Parathyroid adenoma (tissue), 2 donors: Measurements from ENCODE around the gene PHF12.

Experiments used
- H2AFZ ChIP-seq: fragments of 300-600 bp; sonication (generic); one replicate; pipeline ENCODE4 v1.7.0; 2017; ENCODE audit warnings: antibody characterized with exemption, mild to moderate bottlenecking
- H3K27ac ChIP-seq: fragments of 300-600 bp; sonication (generic); one replicate; pipeline ENCODE4 v1.7.0; 2017
- H3K27me3 ChIP-seq: fragments of 300-600 bp; sonication (generic); one replicate; pipeline ENCODE4 v1.7.0; 2017; ENCODE audit warnings: low read length; ENCODE audit not compliant: control insufficient read depth, insufficient read depth
- H3K36me3 ChIP-seq: fragments of 300-600 bp; sonication (generic); one replicate; pipeline ENCODE4 v1.7.0; 2017; ENCODE audit warnings: low read length; ENCODE audit not compliant: control insufficient read depth, insufficient read depth
- H3K4me1 ChIP-seq: fragments of 300-600 bp; sonication (generic); one replicate; pipeline ENCODE4 v1.7.0; 2017; ENCODE audit warnings: control low read depth
- H3K4me2 ChIP-seq: fragments of 300-600 bp; sonication (generic); one replicate; pipeline ENCODE4 v1.7.0; 2017; ENCODE audit warnings: low read length
- H3K4me3 ChIP-seq: fragments of 300-600 bp; sonication (generic); one replicate; pipeline ENCODE4 v1.7.0; 2017; ENCODE audit warnings: low read depth, low read length
- H3K79me2 ChIP-seq: fragments of 300-600 bp; sonication (generic); one replicate; pipeline ENCODE4 v1.7.0; 2017; ENCODE audit warnings: control low read depth
- H3K9ac ChIP-seq: fragments of 300-600 bp; sonication (generic); one replicate; pipeline ENCODE4 v1.7.0; 2017; ENCODE audit warnings: mild to moderate bottlenecking
- H3K9me3 ChIP-seq: fragments of 300-600 bp; sonication (generic); one replicate; pipeline ENCODE4 v1.7.0; 2017; ENCODE audit warnings: low read length; ENCODE audit not compliant: control insufficient read depth
- TF ChIP-seq, protein P1 (sequence below): fragments of 300-600 bp; sonication (generic); IDR thresholded peaks from one replicate; pipeline ENCODE4 v1.7.0; 2017; ENCODE audit warnings: antibody characterized with exemption, mild to moderate bottlenecking
- donor health status: primary hyperparathyroidism.

Gene PHF12

DNA sequence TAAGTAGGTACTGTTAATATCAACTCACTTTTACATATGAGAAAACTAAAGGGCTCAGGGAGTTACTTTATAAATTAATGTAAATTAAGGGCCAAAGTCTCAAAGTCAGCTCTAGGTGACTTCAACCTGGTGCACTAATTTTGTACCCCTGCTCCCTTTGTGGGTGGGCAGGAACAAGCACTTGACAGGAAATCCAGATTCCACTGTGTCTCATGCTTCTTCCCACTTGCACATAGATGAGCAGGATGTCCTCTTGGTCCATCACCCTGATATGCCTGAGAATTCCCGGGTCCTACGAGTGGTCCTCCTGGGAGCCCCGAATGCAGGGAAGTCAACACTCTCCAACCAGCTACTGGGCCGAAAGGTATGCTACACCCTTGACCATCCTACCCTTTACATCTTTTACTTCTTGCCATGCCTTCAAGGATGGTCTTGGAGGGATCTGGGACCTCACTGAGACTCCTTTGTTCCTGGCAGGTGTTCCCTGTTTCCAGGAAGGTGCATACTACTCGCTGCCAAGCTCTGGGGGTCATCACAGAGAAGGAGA lies 95.2 kb downstream of the PHF12 start:
- no peak overlapping the region for H3K4me2 ChIP-seq
- H3K36me3 ChIP-seq, result no peaks in the 10 kb centered on the region
- no peak overlapping the region for H3K27ac ChIP-seq
- no peaks in the 10 kb centered on the region for H3K27me3 ChIP-seq
- H3K4me1 ChIP-seq, result no peaks in the 10 kb centered on the region
- H3K9me3 ChIP-seq, result no peaks in the 10 kb centered on the region
- H3K79me2 ChIP-seq, result peaks cover 2% of the 10 kb centered on the region
- H3K4me3 ChIP-seq, result no peak overlapping the region
- H3K9ac ChIP-seq, result no peak overlapping the region
- TF ChIP-seq, protein P1, sequence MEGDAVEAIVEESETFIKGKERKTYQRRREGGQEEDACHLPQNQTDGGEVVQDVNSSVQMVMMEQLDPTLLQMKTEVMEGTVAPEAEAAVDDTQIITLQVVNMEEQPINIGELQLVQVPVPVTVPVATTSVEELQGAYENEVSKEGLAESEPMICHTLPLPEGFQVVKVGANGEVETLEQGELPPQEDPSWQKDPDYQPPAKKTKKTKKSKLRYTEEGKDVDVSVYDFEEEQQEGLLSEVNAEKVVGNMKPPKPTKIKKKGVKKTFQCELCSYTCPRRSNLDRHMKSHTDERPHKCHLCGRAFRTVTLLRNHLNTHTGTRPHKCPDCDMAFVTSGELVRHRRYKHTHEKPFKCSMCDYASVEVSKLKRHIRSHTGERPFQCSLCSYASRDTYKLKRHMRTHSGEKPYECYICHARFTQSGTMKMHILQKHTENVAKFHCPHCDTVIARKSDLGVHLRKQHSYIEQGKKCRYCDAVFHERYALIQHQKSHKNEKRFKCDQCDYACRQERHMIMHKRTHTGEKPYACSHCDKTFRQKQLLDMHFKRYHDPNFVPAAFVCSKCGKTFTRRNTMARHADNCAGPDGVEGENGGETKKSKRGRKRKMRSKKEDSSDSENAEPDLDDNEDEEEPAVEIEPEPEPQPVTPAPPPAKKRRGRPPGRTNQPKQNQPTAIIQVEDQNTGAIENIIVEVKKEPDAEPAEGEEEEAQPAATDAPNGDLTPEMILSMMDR, result no peak
- H2AFZ ChIP-seq, result no peak overlapping the region

DNA sequence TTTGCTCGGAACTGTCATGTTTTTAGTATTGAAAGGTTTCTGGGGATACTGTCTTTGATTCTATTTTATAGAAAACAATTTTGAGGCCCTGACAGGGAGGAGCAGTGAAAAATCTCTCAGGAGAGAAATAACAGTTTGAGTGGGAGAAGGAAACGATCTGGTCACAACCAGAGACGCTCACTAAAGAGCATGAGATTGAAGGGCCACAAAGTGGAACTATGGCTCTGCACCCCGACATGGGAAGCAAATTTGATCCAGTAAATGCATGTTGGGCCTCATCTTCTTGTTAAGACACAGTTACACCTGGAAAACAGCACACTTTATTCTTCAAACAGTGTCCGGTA lies 96.0 kb downstream of the PHF12 start:
- H3K9ac ChIP-seq, result peak overlapping the region; percentile 65
- no peaks in the 10 kb centered on the region for H3K36me3 ChIP-seq
- H3K27ac ChIP-seq, result peak overlapping the region; percentile 60
- no peaks in the 10 kb centered on the region for H3K9me3 ChIP-seq
- no peaks in the 10 kb centered on the region for H3K4me1 ChIP-seq
- TF ChIP-seq, protein P1, result no peak
- no peaks in the 10 kb centered on the region for H3K27me3 ChIP-seq
- peak overlapping the region; percentile 83 for H2AFZ ChIP-seq
- peaks cover 2% of the 10 kb centered on the region for H3K79me2 ChIP-seq
- peak overlapping the region; percentile 86 for H3K4me2 ChIP-seq
- H3K4me3 ChIP-seq, result peak overlapping the region; percentile 82
